ENCODE data around the gene DNMT3L.
"Not testable (repeated sequence)": the region's sequence is repeated elsewhere in the genome, so short reads cannot be mapped to it uniquely, and the experiment has no call there.

Gene DNMT3L

GRCh38 chr21:44275041-44275440 is 13.3 kb upstream of the DNMT3L start:
- no peak for FAIRE-seq

DNA sequence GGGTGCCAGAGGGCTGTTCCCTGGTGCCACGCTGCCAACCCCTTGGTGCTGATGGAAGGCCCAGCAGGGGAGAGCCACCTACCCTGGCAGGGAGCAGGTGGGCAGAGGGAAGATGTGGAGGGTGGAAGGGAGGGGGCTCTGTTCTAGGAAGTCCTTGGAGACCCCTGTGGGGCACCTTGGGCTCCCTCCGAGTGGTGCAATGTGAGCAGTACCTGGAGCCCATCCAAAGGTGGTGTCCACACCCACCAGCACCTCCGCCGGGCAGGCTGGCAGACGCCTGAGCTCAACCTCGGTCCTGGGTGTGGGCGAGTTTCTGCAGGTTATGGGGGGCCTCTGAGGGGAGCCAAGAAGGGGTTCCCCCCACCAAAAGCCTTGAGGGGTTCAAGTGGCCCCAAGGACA is 11.3 kb upstream of the DNMT3L start:
- no peak for FAIRE-seq

DNA sequence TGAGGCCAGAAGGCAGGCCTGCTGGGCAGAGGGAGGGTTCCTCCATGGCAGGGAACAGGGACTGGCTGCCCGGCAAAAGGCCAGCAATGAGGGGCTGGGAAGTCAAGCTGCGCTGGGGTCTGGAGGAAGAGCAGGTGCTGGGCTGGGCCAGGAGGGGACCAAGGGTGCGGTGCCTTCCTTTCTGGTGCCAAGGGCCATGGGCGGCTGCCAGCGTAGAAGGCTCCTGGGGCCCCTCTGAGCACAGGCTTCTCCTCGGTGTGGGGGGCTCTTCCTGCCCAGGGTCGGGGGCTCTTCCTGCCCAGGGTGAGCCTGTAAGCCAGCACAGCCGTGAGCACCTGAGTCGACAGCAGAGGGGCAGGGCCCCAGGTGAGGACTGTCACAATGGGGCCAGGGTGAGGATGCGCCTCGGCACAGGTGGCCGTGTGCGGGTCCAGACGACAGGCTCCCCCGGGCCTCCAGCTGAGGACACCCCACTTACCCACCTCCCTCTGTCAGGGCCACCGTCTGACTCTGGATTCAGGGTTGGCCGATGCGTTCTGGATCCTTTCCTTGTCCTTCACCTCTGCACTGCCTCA is 10.7 kb upstream of the DNMT3L start:
- no peak for FAIRE-seq

DNA sequence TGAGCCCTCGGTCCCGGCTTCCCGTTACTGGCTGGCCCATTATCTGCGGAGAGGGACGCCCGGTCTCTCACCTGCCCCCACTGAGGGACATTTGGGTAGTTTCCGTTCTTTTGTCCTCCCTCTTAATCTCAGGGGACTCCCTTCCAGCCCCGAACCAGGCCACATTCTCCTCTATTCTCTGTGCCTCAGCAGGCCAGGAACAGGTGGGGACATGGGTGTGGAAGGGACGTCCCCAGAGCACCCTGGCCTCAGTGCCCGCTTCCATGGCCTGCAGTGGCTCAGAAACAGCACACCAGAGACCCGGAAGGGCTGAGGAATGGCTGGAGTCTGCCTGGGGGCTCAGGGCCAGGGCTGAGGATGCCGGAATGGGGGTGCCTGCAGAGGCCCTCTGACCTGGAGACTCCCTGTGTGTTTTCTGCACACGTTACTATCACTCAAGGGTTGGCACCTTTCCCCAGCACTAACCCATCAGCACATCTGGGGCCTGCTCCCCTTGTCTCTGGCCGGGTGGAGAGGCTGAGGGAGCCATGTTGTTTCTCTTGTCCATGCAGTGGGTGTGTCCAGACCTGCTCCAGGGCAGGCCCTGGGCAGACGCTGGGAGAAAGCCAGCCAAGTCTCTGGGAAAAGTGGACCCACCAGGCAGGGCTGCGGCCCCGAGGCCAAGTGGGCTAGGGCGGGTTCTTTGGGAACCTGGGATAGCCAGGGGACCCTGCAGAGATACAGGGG is 10.0 kb upstream of the DNMT3L start:
- no peak for FAIRE-seq

DNA sequence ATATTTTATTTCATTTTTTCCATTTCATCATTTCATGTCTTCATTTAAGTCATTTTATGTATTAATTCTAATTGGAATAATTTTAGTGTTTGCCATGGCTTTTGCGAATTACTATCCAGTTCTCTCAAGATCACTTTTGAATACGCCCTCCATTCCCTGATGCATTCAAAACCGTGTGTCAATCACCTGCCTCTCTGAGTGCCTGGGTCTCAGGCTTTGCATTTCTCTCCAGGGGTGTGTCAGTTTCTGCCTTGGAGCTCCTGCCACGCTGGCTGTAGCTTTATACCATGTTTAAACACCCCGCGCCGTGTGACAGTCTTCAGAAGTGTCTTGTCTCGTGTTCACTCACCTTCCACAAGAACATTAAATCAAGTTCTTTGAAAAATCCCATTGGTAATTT is 7.4 kb upstream of the DNMT3L start:
- no peak for FAIRE-seq

DNA sequence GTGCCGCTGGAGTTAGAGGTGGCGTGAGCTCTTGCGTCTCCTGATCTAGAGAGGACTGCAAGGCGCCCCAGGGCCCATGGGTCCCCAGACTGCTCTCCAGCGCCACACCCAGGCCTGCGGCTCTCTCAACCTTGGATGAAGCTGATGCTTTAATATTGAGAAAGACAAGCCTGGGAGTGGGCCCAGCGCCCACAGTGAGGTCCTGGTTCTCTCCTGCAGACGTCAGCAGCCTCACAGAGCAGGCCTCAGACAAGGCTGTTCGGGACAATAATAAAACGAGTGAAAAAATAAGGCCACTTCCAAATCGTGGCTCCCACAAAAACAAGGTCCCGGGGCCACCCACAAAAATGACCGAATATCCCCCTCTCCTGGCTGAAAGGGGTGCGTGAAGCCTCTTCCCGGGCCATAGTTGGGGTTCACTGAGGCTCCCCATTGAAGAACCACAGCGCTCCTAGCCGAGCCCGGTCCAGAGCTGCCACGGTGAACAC is 6.0 kb upstream of the DNMT3L start:
- no peak for FAIRE-seq

- no peak for FAIRE-seq
Observed at GRCh38 chr21:44265734-44266270, 4.1 kb upstream of the DNMT3L start.

DNA sequence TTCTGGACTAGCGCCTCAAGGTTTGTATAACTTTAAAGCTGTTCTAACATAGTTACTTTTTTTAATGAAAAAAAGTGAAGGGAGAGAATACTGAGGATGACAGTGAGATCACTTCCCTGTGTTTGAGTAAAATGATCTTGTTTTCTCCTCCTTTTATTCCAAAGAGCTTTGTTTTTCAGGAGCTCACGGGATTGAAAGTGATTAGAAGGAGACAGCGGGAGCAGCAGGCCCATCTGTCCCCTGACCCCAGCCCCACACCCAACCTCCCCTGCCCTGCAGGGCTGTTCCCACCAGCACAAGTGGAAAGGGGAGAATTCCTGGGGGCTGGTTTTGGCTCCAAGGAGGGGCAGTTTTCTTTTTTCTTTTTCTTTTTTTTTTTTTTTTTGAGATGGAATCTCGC is 2.1 kb upstream of the DNMT3L start:
- FAIRE-seq: no peak

- no peak for FAIRE-seq
Observed at GRCh38 chr21:44263221-44263760, 1.6 kb upstream of the DNMT3L start.

DNA sequence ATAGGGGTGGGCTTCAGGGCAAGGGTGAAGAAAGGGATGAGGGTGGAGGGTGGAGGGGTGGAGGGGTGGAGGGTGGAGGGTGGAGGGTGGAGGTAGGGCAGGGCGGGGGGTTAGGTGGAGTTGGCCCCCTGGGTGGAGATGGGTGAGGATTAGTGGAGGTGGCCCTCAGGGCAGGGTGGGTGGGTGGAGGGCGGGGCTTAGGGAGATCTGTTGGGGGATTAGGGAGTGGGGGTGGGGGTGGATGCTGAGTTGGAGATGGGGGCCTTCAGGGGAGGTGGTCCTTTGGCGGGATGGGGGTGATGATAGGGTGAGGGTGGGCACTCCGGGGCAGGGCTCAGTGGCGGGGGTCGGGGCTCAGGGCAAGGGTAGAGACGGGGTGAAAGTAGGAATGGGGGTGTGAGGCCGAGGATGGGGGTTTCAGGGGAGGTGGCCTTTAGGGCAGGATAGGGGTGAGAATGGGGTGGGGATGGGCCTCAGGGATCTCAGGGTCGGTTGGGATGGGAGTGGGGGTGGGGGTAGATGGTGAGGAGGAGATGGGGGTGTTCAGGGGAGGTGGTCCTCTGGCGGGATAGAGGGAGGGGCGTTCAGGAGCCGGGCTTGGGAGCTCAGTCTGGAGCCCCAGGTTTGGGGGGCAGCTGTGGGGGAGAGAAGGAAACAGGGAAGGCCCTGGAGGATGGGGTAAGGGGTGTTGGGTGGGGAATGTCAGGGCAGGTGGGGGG is 800 bp upstream of the DNMT3L start:
- FAIRE-seq: no peak

DNA sequence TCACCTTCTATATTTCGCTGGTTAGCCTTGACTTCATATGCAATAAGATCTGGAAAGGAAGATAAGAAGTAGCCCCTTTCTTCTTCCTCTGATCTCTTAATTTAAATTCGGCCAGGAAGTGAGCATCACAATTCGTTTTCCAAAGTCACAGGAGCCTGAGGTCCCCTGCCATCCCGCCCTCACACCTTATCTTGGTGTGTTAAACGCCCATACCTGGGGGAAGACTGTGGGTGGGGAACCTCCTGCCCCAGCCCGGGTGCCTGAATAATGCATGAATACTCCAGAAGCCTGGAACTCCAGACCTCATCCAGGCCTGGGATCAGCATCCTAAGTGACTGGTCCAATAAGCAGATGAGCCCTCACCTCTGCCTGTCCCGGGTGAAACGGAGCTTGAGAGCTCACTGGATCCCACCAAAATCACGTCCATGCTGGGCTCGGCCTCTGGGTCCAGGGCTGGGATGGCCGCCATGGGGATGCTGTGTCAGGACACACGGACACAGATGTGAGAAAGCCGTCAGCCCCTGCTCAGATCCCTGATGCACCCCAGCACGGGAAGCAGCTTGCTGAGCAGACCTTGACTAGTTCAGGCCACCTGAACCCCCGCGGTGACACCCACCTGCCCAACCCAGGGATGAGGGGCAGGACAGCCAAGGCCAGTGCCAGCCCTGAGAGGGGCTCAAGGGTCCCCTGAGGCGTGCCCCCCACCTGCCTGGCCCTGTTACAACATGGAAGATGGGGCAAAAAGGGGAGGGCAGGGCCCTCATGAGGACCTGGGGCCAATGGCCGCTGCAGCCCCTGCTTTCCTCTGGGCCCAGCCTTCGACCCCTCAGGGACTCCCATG is 686 bp downstream of the DNMT3L start:
- no peak for FAIRE-seq

DNA sequence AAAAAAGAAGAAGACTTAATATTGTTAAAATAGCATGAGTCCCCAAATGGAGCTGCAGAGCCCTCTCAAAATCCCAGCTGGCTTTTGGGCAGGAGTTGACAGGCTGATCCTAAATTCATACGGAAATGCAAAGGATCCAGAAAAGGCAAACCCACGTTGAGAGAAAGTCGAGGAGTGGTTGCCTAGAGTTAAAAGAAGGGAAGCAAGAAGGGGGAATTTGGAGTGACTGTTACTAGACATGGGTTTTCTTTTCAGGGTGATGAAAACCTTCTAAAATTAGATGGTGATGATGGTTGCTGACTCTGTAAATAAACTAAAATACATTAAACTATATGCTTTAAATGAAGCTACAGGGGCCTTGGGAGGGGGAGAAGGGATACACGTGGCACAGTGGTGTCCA is 1.6 kb downstream of the DNMT3L start:
- no peak for FAIRE-seq

DNA sequence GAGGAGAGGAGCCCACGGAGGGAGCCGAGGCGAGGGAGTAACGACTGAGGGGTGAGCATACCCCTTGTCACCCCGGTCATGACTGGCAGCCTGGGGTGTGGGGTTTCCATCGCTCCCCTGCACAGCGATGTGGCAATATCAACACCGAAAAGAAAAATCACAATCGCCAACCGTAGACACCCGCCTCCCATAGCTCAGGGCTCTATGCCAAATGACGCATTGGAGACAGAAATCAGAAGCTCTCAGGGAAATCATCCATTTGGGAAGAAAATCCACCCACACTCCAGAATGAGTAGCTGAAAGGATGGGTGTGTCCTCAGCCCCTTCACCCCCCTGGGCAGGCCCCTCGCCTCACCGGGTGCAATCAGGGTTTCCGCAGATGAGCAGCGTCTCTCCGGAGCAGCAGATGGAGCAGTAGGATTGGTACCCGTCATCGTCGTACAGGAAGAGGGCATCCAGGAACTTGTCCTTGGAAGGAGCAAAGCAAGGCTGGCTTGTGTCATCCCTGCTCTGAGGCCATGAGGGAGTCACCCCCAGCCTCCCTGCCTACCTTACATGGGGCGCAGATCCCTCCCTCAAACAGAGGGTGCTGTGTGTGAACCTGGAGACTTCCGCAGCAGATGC is 2.5 kb downstream of the DNMT3L start:
- no peak for FAIRE-seq

- FAIRE-seq: no peak
Observed at GRCh38 chr21:44258056-44258725, 3.5 kb downstream of the DNMT3L start.

- no peak for FAIRE-seq
Observed at GRCh38 chr21:44255511-44255981, 6.2 kb downstream of the DNMT3L start.

DNA sequence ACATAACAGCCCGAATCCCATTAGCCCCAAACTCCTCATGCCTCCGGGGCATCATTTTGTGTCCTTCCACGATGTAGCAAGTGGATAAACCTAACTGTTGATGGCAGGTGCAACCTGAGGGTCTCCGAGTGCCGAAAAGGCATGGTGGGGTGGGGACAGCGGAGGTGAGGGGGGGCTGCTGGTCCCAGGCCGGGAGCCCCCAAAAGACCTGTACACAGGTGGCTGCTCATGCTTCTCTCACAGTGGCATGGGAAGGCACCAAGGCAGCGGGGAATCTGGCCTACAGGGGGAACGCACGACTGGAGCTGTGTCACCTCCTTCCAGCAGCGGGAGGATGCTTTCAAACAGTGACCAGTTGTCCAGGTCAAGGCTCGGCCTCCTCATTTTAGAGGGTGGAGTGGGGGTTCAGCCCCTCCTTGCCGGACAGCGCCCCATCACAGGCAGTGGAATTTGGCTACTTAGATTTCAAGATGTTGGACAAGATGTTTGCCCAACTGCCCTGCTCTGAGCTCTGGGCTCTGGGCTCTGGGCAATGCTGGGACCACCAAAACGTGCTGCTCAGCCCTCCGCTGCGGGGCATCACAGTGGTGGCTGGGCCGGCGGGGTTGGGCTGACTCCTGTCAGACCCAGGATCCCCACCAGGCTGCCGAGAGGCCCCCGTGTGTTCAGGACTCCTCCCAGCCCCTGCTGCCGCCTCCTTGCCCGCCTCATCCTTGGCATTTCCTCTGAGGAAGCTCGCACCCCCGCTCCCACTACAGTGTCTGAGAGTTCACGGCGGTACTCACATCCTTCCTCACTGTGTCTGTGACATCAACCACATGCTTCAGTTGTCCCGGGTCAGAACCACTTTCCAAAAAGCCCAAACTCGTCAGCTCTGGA is 7.6 kb downstream of the DNMT3L start:
- FAIRE-seq: no peak

DNA sequence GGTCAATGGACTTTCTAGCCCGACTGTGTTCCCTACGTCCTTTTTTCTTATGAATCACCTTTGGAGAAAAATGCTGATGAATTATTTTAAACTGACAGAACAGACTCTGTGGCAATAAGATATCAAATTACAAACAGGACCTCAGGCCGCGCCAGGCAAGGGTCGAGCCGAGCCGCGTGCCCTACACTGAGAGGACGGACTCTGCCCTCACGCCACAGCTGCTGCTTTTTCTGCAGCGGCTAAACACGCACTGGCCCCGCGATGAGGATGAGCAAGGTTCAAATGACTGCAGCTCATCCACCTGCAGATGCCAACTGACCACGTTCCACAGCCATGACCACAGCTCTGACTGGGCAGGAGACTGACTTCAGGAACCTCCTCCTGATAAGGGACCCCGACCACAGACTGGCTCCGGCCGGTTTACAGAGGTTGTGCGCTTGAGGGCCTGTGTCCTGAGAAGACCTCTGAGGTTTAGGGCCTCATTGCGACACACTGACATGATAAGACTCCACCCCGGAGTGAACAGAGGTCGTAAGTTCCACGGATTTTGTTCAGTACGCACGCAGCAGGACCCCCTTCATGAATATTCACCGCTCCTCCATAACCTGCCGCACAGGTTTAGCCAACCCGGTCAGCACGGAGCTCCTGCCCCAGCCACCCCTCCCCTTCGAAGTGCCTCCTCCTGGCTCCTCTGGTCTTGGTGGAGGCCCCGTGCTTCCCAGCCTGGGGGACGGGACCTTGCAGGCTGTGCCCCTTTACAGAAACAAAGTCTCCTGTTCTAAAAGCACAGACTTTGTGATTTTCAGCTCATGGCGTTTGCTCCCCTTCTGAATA is 12.3 kb downstream of the DNMT3L start:
- FAIRE-seq: not testable (repeated sequence)

- FAIRE-seq: not testable (repeated sequence)
Observed at GRCh38 chr21:44247904-44248303, 13.8 kb downstream of the DNMT3L start.

- FAIRE-seq: not testable (repeated sequence)
Observed at GRCh38 chr21:44243980-44244379, 17.7 kb downstream of the DNMT3L start.

All from A204.1 (cell line).